ENCODE measurements around the gene TMEM140.

The TMEM140 gene

DNA sequence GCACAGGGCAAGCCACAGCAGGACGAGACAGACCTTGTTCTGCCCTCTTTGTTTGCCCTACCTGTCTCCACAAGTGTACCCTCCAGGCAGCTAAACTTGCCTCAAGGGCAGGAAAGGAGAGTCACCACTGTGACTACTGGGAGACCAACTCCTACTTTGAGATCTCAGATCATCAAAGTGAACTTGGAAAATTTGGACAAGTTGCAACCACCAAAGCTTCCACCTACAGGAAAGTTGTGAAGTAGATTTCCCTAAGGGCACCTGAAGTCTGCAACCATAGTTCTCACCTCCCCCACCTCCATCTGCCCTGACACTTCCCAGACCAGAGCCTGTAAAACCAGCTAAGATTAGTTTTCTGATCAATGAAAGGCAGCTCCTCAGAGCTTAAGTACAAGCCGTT, 66.0 kb downstream of the TMEM140 start:
- in situ Hi-C loops (cut with HindIII; ENCODE audit: low pct_ligation_motif_present, low sequenced_read_pairs) = no loop called here
- H3K36me3 ChIP-seq (replicated peaks) = no peaks in the 10 kb centered on the region
- no peak for DNase-seq
- no peak overlapping the region for H3K27ac ChIP-seq
- H3K27me3 ChIP-seq (replicated peaks) = no peaks in the 10 kb centered on the region
- no peak overlapping the region for H3K4me3 ChIP-seq (ENCODE audit: low read depth, low read length)
- TF ChIP-seq, protein P1, sequence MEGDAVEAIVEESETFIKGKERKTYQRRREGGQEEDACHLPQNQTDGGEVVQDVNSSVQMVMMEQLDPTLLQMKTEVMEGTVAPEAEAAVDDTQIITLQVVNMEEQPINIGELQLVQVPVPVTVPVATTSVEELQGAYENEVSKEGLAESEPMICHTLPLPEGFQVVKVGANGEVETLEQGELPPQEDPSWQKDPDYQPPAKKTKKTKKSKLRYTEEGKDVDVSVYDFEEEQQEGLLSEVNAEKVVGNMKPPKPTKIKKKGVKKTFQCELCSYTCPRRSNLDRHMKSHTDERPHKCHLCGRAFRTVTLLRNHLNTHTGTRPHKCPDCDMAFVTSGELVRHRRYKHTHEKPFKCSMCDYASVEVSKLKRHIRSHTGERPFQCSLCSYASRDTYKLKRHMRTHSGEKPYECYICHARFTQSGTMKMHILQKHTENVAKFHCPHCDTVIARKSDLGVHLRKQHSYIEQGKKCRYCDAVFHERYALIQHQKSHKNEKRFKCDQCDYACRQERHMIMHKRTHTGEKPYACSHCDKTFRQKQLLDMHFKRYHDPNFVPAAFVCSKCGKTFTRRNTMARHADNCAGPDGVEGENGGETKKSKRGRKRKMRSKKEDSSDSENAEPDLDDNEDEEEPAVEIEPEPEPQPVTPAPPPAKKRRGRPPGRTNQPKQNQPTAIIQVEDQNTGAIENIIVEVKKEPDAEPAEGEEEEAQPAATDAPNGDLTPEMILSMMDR (IDR thresholded peaks at IDR 0.05; ENCODE audit: low read depth, low read length, missing control alignments) = no peak

DNA sequence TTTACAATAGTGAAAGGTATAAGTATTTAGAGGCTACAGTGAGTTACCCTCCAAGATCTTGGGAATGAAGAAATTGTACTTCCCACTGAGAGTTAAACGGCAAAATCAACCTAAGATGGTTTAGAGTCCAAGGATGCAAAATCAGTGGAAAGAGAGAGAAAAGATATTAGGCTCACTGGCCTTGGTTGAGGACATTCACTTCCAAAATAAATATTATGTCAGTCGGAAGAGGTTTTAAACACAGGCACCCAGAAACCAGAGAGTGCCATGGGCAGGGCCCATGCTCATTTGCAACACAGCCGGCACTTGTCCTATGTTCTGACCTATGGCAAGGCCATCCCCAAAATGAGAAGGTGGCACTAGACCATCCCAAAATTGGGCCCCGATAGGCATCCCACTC, 67.3 kb downstream of the TMEM140 start:
- H3K27me3 ChIP-seq (replicated peaks) = no peaks in the 10 kb centered on the region
- no peak for DNase-seq
- in situ Hi-C loops (cut with HindIII; ENCODE audit: low pct_ligation_motif_present, low sequenced_read_pairs) = no loop called here
- no peaks in the 10 kb centered on the region for H3K36me3 ChIP-seq (replicated peaks)
- H3K27ac ChIP-seq = no peak overlapping the region
- TF ChIP-seq, protein P1 (IDR thresholded peaks at IDR 0.05; ENCODE audit: low read depth, low read length, missing control alignments) = no peak
- H3K4me3 ChIP-seq (ENCODE audit: low read depth, low read length) = no peak overlapping the region

DNA sequence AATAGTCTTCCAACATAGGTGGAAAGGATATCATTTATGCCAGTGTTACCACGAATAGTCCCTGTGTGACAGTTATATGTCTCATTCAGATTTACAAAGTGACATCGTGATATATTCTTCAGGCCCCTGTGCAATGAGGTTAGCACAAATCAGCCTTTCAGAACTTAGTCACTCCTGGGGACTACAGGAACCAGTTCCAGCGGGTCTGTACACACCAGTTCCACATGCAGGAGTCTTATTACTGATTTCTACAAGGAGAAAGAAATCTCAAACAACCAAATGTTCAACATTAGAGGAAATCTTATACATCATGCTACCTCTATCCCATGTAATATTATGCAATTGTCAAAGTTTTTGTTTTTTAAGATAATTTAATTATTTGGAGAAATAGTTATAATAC, 67.8 kb downstream of the TMEM140 start:
- H3K27ac ChIP-seq = no peak overlapping the region
- H3K27me3 ChIP-seq (replicated peaks) = no peaks in the 10 kb centered on the region
- H3K36me3 ChIP-seq (replicated peaks) = no peaks in the 10 kb centered on the region
- in situ Hi-C loops (cut with HindIII; ENCODE audit: low pct_ligation_motif_present, low sequenced_read_pairs) = no loop called here
- no peak for DNase-seq
- H3K4me3 ChIP-seq (ENCODE audit: low read depth, low read length) = no peak overlapping the region
- TF ChIP-seq, protein P1 (IDR thresholded peaks at IDR 0.05; ENCODE audit: low read depth, low read length, missing control alignments) = no peak

Data from brain microvascular endothelial cell (primary cell).